ENCODE results near the gene CHAT.

Gene CHAT

GRCh38 chr10:49678827-49679479 is 65.1 kb downstream of the CHAT start:
- CTCF ChIA-PET, result no interaction called here
- Histone ChIP-seq H3K4me1 (ENCODE audit: control insufficient read depth, insufficient read depth, low read length) (peaks cover 3% of the 10 kb centered on the region; the same call in 1 of the 2 replicates), H3K9me3 (ENCODE audit: control insufficient read depth, insufficient read depth, low read depth, low read length) (no peaks in the 10 kb centered on the region), H3K36me3 (ENCODE audit: control insufficient read depth in 2 of 2, insufficient read depth in 1 of 2, low read length in 2 of 2) (no peaks in the 10 kb centered on the region), H3K27ac (ENCODE audit: extremely low read depth, low read depth, low read length) (no peak overlapping the region), H3K4me3 (ENCODE audit: low read depth, low read length) (peak overlapping the region; percentile 29)
- no peak for TF ChIP-seq ZSCAN5A (tag by site-specific recombination; IDR thresholded peaks at IDR 0.05)
- 0 out of 2 replicates have a peak, but pooled peaks have one; percentile 17 for TF ChIP-seq ZBTB17 (tag by site-specific recombination; IDR thresholded peaks at IDR 0.05)
- TF ChIP-seq SP3 (tag by site-specific recombination; IDR thresholded peaks at IDR 0.05), result no peak
- TF ChIP-seq ZNF341 (tag by site-specific recombination; IDR thresholded peaks at IDR 0.05; ENCODE audit: low read depth), result no peak
- no peak for TF ChIP-seq ZNF248 (tag by site-specific recombination; IDR thresholded peaks at IDR 0.05)
- no peak for TF ChIP-seq ELK4 (IDR thresholded peaks at IDR 0.05; ENCODE audit: borderline replicate concordance, low read depth, low read length)
- no peak for TF ChIP-seq ZNF114 (tag by site-specific recombination; IDR thresholded peaks at IDR 0.05)
- TF ChIP-seq SALL2 (tag by site-specific recombination; IDR thresholded peaks at IDR 0.05; ENCODE audit: borderline replicate concordance), result no peak
- TF ChIP-seq ZNF280D (tag by site-specific recombination; IDR thresholded peaks at IDR 0.05), result no peak
- no peak for TF ChIP-seq PRDM10 (tag by site-specific recombination; IDR thresholded peaks at IDR 0.05)
- TF ChIP-seq BCL11A (tag by site-specific recombination; IDR thresholded peaks at IDR 0.05; ENCODE audit: low read depth), result no peak
- no peak for TF ChIP-seq ZIC2 (tag by site-specific recombination; IDR thresholded peaks at IDR 0.05)
- TF ChIP-seq ZNF335 (tag by site-specific recombination; conservative IDR thresholded peaks at IDR 0.05), result peak; percentile 72
- TF ChIP-seq ZSCAN23 (tag by site-specific recombination; IDR thresholded peaks at IDR 0.05), result no peak
- TF ChIP-seq ZSCAN4 (tag by site-specific recombination; IDR thresholded peaks at IDR 0.05), result no peak
- TF ChIP-seq ZNF155 (tag by site-specific recombination; IDR thresholded peaks at IDR 0.05), result no peak
- no peak for TF ChIP-seq ZNF521 (tag by site-specific recombination; IDR thresholded peaks at IDR 0.05)
- no peak for TF ChIP-seq ZNF626 (tag by site-specific recombination; IDR thresholded peaks at IDR 0.05)
- TF ChIP-seq ZNF600 (tag by site-specific recombination; IDR thresholded peaks at IDR 0.05), result peak; percentile 66; the same call in 1 of the 2 replicates
- TF ChIP-seq ZNF768 (tag by site-specific recombination; IDR thresholded peaks at IDR 0.05), result no peak
- TF ChIP-seq ZNF211 (tag by site-specific recombination; IDR thresholded peaks at IDR 0.05; ENCODE audit: low read depth), result no peak
- no peak for TF ChIP-seq ZNF391 (tag by site-specific recombination; IDR thresholded peaks at IDR 0.05; ENCODE audit: borderline replicate concordance, low read depth)
- POLR2A ChIA-PET, result no interaction called here
